Fibroblast of mammary gland (primary cell): ENCODE measurements around the gene TRMT112.
A peak's percentile ranks its signal among the peaks of the same experiment; 100 is the strongest.

Experiments
- DNase-seq: peaks from one replicate; pipeline ENCODE4 v3.0.0-alpha.2; 2010; ENCODE audit warnings: low read depth
- H3K4me3 ChIP-seq: 2 replicates; pipeline ENCODE4 v1.5.1; 2011; ENCODE audit warnings: low read depth, mild to moderate bottlenecking, low read length, moderate library complexity; ENCODE audit not compliant: control insufficient read depth
- TF ChIP-seq, protein P1 (sequence below): conservative IDR thresholded peaks from 2 replicates; pipeline ENCODE4 v1.5.1; 2011; ENCODE audit warnings: low read depth, low read length, inconsistent platforms; ENCODE audit not compliant: control insufficient read depth, insufficient read depth

The TRMT112 gene

GRCh38 chr11:64355078-64355940, 38.0 kb upstream of the TRMT112 start:
- DNase-seq: peak; percentile 76
- peak overlapping the region; percentile 26 for H3K4me3 ChIP-seq
- TF ChIP-seq, protein P1, sequence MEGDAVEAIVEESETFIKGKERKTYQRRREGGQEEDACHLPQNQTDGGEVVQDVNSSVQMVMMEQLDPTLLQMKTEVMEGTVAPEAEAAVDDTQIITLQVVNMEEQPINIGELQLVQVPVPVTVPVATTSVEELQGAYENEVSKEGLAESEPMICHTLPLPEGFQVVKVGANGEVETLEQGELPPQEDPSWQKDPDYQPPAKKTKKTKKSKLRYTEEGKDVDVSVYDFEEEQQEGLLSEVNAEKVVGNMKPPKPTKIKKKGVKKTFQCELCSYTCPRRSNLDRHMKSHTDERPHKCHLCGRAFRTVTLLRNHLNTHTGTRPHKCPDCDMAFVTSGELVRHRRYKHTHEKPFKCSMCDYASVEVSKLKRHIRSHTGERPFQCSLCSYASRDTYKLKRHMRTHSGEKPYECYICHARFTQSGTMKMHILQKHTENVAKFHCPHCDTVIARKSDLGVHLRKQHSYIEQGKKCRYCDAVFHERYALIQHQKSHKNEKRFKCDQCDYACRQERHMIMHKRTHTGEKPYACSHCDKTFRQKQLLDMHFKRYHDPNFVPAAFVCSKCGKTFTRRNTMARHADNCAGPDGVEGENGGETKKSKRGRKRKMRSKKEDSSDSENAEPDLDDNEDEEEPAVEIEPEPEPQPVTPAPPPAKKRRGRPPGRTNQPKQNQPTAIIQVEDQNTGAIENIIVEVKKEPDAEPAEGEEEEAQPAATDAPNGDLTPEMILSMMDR: peak; percentile 63

- H3K4me3 ChIP-seq: no peak overlapping the region
- TF ChIP-seq, protein P1: no peak
- no peak for DNase-seq
Measured at GRCh38 chr11:64353715-64354506, 36.6 kb upstream of the TRMT112 start.

DNA sequence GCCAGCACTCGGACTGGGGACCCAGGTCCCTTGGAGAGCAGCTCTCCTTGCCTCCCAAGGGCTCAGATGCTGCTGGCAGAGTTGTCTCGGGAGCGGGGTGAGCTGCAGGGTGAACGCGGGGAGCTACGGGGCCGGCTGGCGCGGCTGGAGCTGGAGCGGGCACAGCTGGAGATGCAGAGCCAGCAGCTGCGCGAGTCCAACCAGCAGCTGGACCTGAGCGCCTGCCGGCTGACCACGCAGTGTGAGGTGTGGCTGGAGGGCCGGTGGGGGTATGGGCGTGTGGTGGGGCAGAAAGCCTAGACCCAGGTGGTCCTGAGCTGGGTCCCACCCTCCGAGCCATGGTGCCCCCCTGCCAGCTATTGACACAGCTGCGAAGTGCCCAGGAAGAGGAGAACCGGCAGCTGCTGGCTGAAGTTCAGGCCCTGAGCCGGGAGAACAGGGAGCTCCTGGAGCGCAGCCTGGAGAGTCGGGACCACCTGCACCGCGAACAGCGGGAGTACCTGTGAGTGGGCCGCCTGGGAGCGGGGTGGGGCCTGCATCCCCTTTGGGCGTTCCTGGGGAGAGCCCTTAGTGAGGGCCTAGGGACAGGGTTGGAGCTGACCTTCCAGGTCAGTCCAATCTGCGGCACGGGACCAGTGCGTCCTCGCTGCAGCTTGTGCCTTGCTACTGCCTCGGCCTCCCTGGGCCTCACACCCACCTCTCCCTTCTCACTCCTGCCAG, 35.8 kb upstream of the TRMT112 start:
- DNase-seq: no peak
- no peak overlapping the region for H3K4me3 ChIP-seq
- TF ChIP-seq, protein P1: no peak

- DNase-seq: no peak
- TF ChIP-seq, protein P1: no peak
- H3K4me3 ChIP-seq: no peak overlapping the region
Measured at GRCh38 chr11:64352099-64352994, 35.0 kb upstream of the TRMT112 start.

DNA sequence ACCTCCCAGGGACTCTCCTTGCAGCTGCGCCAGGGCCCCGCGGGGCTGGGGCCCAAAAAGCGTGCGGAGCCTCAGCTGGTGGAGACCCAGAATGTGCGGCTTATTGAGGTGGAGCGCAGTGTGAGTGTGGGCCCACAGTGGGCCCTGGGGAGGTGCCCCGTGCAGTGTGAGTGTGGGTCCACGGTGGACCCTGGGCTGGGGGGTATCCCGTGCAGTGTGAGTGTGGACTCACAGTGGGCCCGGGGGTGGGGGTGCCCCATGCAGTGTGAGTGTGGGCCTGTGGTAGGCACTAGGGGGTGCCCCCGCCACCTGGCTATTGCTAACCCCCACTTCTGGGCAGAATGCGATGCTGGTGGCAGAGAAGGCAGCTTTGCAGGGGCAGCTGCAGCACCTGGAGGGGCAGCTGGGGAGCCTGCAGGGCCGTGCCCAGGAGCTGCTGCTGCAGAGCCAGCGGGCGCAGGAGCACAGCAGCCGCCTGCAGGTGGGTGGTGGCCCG, 33.8 kb upstream of the TRMT112 start:
- TF ChIP-seq, protein P1: no peak
- no peak overlapping the region for H3K4me3 ChIP-seq
- DNase-seq: no peak

DNA sequence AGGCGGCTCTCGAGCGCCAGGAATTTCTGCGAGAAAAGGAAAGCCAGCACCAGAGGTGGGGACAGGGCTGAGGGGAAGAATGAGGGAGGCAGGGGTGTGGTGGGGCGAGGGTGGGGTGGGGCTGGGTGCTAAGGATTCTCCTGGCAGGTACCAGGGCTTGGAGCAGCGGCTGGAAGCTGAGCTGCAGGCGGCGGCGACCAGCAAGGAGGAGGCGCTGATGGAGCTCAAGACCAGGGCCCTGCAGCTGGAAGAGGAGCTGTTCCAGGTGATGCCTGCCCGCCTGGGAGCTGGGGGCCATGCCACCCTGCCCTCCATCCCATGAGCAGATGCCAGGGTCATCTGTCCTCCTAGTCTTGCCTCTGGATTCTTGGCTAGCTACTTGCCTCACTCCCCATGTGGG, 32.0 kb upstream of the TRMT112 start:
- no peak overlapping the region for H3K4me3 ChIP-seq
- TF ChIP-seq, protein P1: no peak
- no peak for DNase-seq
